ENCODE data around the gene ADCY3.

Gene ADCY3

GRCh38 chr2:24816884-24817283, 103.2 kb downstream of the ADCY3 start:
- TF ChIP-seq RAD21 (IDR thresholded peaks at IDR 0.05; ENCODE audit: low read depth) (no peak), NFIC (IDR thresholded peaks at IDR 0.05) (no peak), EGR1 (IDR thresholded peaks at IDR 0.05) (no peak), CEBPB (IDR thresholded peaks at IDR 0.05) (no peak), ZBTB7A (IDR thresholded peaks at IDR 0.05; ENCODE audit: low read depth) (no peak), TCF12 (IDR thresholded peaks at IDR 0.05; ENCODE audit: low read depth) (no peak), CREB1 (IDR thresholded peaks at IDR 0.05; ENCODE audit: low read depth) (no peak), FOXM1 (IDR thresholded peaks at IDR 0.05; ENCODE audit: borderline replicate concordance, low read depth) (no peak), EP300 (IDR thresholded peaks at IDR 0.05; ENCODE audit: borderline replicate concordance) (no peak), TAF1 (IDR thresholded peaks at IDR 0.05; ENCODE audit: low read depth) (no peak), TEAD4 (IDR thresholded peaks at IDR 0.05) (no peak), YY1 (IDR thresholded peaks at IDR 0.05; ENCODE audit: low read depth) (no peak)
- TF ChIP-seq, protein P1, sequence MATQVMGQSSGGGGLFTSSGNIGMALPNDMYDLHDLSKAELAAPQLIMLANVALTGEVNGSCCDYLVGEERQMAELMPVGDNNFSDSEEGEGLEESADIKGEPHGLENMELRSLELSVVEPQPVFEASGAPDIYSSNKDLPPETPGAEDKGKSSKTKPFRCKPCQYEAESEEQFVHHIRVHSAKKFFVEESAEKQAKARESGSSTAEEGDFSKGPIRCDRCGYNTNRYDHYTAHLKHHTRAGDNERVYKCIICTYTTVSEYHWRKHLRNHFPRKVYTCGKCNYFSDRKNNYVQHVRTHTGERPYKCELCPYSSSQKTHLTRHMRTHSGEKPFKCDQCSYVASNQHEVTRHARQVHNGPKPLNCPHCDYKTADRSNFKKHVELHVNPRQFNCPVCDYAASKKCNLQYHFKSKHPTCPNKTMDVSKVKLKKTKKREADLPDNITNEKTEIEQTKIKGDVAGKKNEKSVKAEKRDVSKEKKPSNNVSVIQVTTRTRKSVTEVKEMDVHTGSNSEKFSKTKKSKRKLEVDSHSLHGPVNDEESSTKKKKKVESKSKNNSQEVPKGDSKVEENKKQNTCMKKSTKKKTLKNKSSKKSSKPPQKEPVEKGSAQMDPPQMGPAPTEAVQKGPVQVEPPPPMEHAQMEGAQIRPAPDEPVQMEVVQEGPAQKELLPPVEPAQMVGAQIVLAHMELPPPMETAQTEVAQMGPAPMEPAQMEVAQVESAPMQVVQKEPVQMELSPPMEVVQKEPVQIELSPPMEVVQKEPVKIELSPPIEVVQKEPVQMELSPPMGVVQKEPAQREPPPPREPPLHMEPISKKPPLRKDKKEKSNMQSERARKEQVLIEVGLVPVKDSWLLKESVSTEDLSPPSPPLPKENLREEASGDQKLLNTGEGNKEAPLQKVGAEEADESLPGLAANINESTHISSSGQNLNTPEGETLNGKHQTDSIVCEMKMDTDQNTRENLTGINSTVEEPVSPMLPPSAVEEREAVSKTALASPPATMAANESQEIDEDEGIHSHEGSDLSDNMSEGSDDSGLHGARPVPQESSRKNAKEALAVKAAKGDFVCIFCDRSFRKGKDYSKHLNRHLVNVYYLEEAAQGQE (IDR thresholded peaks at IDR 0.05; ENCODE audit: low read depth): no peak
- TF ChIP-seq, protein P2, sequence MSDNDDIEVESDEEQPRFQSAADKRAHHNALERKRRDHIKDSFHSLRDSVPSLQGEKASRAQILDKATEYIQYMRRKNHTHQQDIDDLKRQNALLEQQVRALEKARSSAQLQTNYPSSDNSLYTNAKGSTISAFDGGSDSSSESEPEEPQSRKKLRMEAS (IDR thresholded peaks at IDR 0.05): no peak
- TF ChIP-seq, protein P3, sequence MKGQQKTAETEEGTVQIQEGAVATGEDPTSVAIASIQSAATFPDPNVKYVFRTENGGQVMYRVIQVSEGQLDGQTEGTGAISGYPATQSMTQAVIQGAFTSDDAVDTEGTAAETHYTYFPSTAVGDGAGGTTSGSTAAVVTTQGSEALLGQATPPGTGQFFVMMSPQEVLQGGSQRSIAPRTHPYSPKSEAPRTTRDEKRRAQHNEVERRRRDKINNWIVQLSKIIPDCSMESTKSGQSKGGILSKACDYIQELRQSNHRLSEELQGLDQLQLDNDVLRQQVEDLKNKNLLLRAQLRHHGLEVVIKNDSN (IDR thresholded peaks at IDR 0.05): no peak

DNA sequence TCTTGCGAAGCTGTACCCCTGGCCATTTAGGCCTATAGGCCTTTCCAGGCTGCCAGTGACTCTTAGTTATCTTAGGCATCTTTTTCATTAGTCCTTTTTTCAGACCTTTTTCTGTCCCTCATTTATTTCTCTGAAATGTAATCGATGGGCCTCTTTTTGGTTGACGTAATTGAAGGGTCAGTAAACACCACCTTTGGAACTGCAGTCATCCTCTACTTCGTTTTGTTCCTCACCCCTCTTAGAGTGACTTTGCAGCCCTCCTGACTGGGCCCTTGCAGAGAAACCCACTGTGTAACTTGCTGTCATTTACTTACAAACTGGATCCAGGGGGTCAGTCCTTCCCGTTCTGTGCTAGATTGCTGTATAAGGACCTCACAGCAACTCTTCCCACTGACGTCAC, 103.6 kb downstream of the ADCY3 start:
- TF ChIP-seq TAF1 (IDR thresholded peaks at IDR 0.05; ENCODE audit: low read depth) (no peak), EGR1 (IDR thresholded peaks at IDR 0.05) (no peak), ZBTB7A (IDR thresholded peaks at IDR 0.05; ENCODE audit: low read depth) (no peak), CEBPB (IDR thresholded peaks at IDR 0.05) (no peak), FOXM1 (IDR thresholded peaks at IDR 0.05; ENCODE audit: borderline replicate concordance, low read depth) (no peak), YY1 (IDR thresholded peaks at IDR 0.05; ENCODE audit: low read depth) (no peak)
- TF ChIP-seq, protein P3 (IDR thresholded peaks at IDR 0.05): no peak
- TF ChIP-seq, protein P2 (IDR thresholded peaks at IDR 0.05): no peak
- TF ChIP-seq, protein P1 (IDR thresholded peaks at IDR 0.05; ENCODE audit: low read depth): no peak

GRCh38 chr2:24815171-24815570, 104.9 kb downstream of the ADCY3 start:
- TF ChIP-seq, protein P1 (IDR thresholded peaks at IDR 0.05; ENCODE audit: low read depth): no peak
- TF ChIP-seq CEBPB (IDR thresholded peaks at IDR 0.05) (no peak), NFIC (IDR thresholded peaks at IDR 0.05) (no peak), ZBTB7A (IDR thresholded peaks at IDR 0.05; ENCODE audit: low read depth) (no peak), TEAD4 (IDR thresholded peaks at IDR 0.05) (no peak), YY1 (IDR thresholded peaks at IDR 0.05; ENCODE audit: low read depth) (no peak), EP300 (IDR thresholded peaks at IDR 0.05; ENCODE audit: borderline replicate concordance) (no peak), EGR1 (IDR thresholded peaks at IDR 0.05) (no peak), RAD21 (IDR thresholded peaks at IDR 0.05; ENCODE audit: low read depth) (no peak), FOXM1 (IDR thresholded peaks at IDR 0.05; ENCODE audit: borderline replicate concordance, low read depth) (no peak), TCF12 (IDR thresholded peaks at IDR 0.05; ENCODE audit: low read depth) (no peak), TAF1 (IDR thresholded peaks at IDR 0.05; ENCODE audit: low read depth) (no peak), CREB1 (IDR thresholded peaks at IDR 0.05; ENCODE audit: low read depth) (no peak)
- TF ChIP-seq, protein P2 (IDR thresholded peaks at IDR 0.05): no peak
- TF ChIP-seq, protein P3 (IDR thresholded peaks at IDR 0.05): no peak

- TF ChIP-seq TAF1 (IDR thresholded peaks at IDR 0.05; ENCODE audit: low read depth) (no peak), YY1 (IDR thresholded peaks at IDR 0.05; ENCODE audit: low read depth) (no peak), TCF12 (IDR thresholded peaks at IDR 0.05; ENCODE audit: low read depth) (no peak)
- TF ChIP-seq, protein P2 (IDR thresholded peaks at IDR 0.05): no peak
Observed at GRCh38 chr2:24814516-24814915, 105.5 kb downstream of the ADCY3 start.
